AG04449 (cell line): ENCODE data around the gene SLC23A2.

Source experiments
- CTCF ChIA-PET: fragments of 350-600 bp; formaldehyde crosslinking; extraction: SDS; loops from one replicate; lab custom pipeline; 2021; ENCODE audit warnings: antibody characterized with exemption; lab: Yijun Ruan, JAX
- POLR2A ChIA-PET: fragments of 400-600, 350-600 bp; formaldehyde crosslinking; extraction: SDS; loops from one replicate; lab custom pipeline; 2020; ENCODE audit warnings: antibody characterized with exemption, inconsistent platforms; lab: Yijun Ruan, JAX
- DNase-seq: peaks from one replicate; pipeline ENCODE4 v3.0.0-alpha.2; 2010; ENCODE audit warnings: low read depth, low spot score
- H3K4me3 ChIP-seq: 2 replicates; pipeline ENCODE4 v1.5.1; 2011; ENCODE audit warnings: low read depth, mild to moderate bottlenecking, control low read depth, low read length
- TF ChIP-seq, protein P1 (sequence below): IDR thresholded peaks from one replicate; pipeline ENCODE4 v1.5.1; 2011; ENCODE audit warnings: mild to moderate bottlenecking, moderate library complexity, low read length, control low read depth, inconsistent platforms; ENCODE audit not compliant: insufficient read depth; ENCODE audit errors: missing control alignments

The SLC23A2 gene

DNA sequence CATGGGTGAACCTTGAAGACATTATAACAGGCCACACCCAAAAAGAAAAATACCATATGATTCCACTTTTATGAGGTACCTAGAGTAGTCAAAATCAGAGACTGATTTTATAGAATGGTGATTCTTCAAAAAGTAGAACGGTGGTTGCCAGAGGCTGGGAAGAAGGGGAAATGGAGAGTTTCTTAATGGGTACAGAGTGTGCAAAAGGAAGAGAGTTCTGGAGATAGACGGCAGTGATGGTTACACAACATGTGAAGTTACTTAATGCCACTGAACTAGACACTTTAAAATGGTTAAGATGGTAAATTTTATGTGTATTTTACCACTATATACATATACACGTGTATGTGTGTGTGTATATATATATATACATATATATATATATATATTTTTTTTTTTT is 198.8 kb downstream of the SLC23A2 start:
- DNase-seq = no peak
- TF ChIP-seq, protein P1, sequence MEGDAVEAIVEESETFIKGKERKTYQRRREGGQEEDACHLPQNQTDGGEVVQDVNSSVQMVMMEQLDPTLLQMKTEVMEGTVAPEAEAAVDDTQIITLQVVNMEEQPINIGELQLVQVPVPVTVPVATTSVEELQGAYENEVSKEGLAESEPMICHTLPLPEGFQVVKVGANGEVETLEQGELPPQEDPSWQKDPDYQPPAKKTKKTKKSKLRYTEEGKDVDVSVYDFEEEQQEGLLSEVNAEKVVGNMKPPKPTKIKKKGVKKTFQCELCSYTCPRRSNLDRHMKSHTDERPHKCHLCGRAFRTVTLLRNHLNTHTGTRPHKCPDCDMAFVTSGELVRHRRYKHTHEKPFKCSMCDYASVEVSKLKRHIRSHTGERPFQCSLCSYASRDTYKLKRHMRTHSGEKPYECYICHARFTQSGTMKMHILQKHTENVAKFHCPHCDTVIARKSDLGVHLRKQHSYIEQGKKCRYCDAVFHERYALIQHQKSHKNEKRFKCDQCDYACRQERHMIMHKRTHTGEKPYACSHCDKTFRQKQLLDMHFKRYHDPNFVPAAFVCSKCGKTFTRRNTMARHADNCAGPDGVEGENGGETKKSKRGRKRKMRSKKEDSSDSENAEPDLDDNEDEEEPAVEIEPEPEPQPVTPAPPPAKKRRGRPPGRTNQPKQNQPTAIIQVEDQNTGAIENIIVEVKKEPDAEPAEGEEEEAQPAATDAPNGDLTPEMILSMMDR = no peak
- H3K4me3 ChIP-seq = no peak overlapping the region
- CTCF ChIA-PET = no interaction called here
- POLR2A ChIA-PET = no interaction called here
